ENCODE data around the gene ZNF213. TPM values are rescaled to one million over a fixed set of nuclear protein-coding genes. Genes with fewer than 3 reads are reported as not detected.
"Not testable (repeated sequence)": the region's sequence is repeated elsewhere in the genome, so short reads cannot be mapped to it uniquely, and the experiment has no call there.

ZNF213 gene
- total RNA-seq, 4 donors from 2014 or later: 3.9 to 14.3 (median 6.4) TPM

- TF ChIP-seq CTCF (IDR thresholded peaks at IDR 0.05): no peak
- TF ChIP-seq POLR2A (IDR thresholded peaks at IDR 0.05): no peak
- Histone ChIP-seq H3K9me3 (no peaks in the 10 kb centered on the region), H3K27ac (peak overlapping the region in 3 of 4 donors; percentile 24 to 74 (median 68)), H3K36me3 (no peaks in the 10 kb centered on the region), H3K4me3 (peak overlapping the region in 3 of 4 donors; percentile 10 to 57 (median 23)), H3K4me1 (peaks cover 14 to 53% (median 24%) of the 10 kb centered on the region in 3 donors), H3K27me3 (peaks cover 0 to 72% (median 10%) of the 10 kb centered on the region in 4 donors)
- WGBS, 2 donors: 73 to 88% methylated on average over 9 to 11 of the region's 12 CpGs
- DNase-seq: no peak
- intact Hi-C loops (cut with DNase I): no loop called here
Observed at GRCh38 chr16:3165111-3165822, 30.4 kb downstream of the ZNF213 start.

- H3K27ac ChIP-seq: peak overlapping the region; percentile 24 to 68 (median 50)
- peaks cover 19 to 64% (median 35%) of the 10 kb centered on the region in 3 donors for H3K4me1 ChIP-seq
- TF ChIP-seq POLR2A (IDR thresholded peaks at IDR 0.05) (no peak), CTCF (IDR thresholded peaks at IDR 0.05) (no peak)
- intact Hi-C loops (cut with DNase I): no loop called here
- H3K4me3 ChIP-seq: no peak overlapping the region
- no peaks in the 10 kb centered on the region for H3K36me3 ChIP-seq
- peaks cover 7 to 77% (median 17%) of the 10 kb centered on the region in 4 donors for H3K27me3 ChIP-seq
- 13 to 29% methylated on average over 1 of the region's 1 CpG for WGBS, 2 donors
- DNase-seq: no peak
- no peaks in the 10 kb centered on the region for H3K9me3 ChIP-seq
Observed at GRCh38 chr16:3166505-3166886, 31.7 kb downstream of the ZNF213 start.

- H3K9me3 ChIP-seq; H3K27ac ChIP-seq; H3K4me3 ChIP-seq; H3K36me3 ChIP-seq; intact Hi-C loops (cut with DNase I); DNase-seq: not testable (repeated sequence)
- WGBS, 2 donors: 44 to 84% methylated on average over 4 to 7 of the region's 7 CpGs
- peaks cover 14 to 80% (median 35%) of the 10 kb centered on the region in 4 donors for H3K27me3 ChIP-seq
- H3K4me1 ChIP-seq: peaks cover 27 to 76% (median 39%) of the 10 kb centered on the region in 3 donors
Observed at GRCh38 chr16:3168729-3169128, 33.9 kb downstream of the ZNF213 start.

GRCh38 chr16:3170440-3171180 lies 35.8 kb downstream of the ZNF213 start:
- no peaks in the 10 kb centered on the region for H3K36me3 ChIP-seq
- H3K4me3 ChIP-seq: peak overlapping the region in 3 of 4 donors; percentile 2 to 51 (median 22)
- no peaks in the 10 kb centered on the region for H3K9me3 ChIP-seq
- no peak for DNase-seq
- peaks cover 31 to 84% (median 48%) of the 10 kb centered on the region in 3 donors for H3K4me1 ChIP-seq
- intact Hi-C loops (cut with DNase I): no loop called here
- H3K27ac ChIP-seq: no peak overlapping the region
- H3K27me3 ChIP-seq: peaks cover 17 to 85% (median 53%) of the 10 kb centered on the region in 4 donors
- TF ChIP-seq POLR2A (IDR thresholded peaks at IDR 0.05) (no peak), CTCF (IDR thresholded peaks at IDR 0.05) (no peak)
- 8 to 19% methylated on average over 12 to 35 of the region's 53 CpGs for whole genome bisulfite sequencing, 2 donors

GRCh38 chr16:3171181-3171854 lies 36.5 kb downstream of the ZNF213 start:
- Histone ChIP-seq H3K36me3 (no peaks in the 10 kb centered on the region), H3K9me3 (no peaks in the 10 kb centered on the region), H3K4me3 (peak overlapping the region in 3 of 4 donors; percentile 2 to 51 (median 22)), H3K27me3 (peaks cover 17 to 92% (median 56%) of the 10 kb centered on the region in 4 donors), H3K4me1 (peaks cover 28 to 78% (median 45%) of the 10 kb centered on the region in 3 donors), H3K27ac (no peak overlapping the region)
- intact Hi-C loops (cut with DNase I): no loop called here
- no peak for TF ChIP-seq POLR2A (IDR thresholded peaks at IDR 0.05)
- no peak for TF ChIP-seq CTCF (IDR thresholded peaks at IDR 0.05)
- DNase-seq: no peak
- WGBS, 2 donors: 37 to 47% methylated on average over 13 to 23 of the region's 35 CpGs

Data from esophagus squamous epithelium (tissue), 5 donors.